Hematopoietic multipotent progenitor cell treated with erythropoietin and hydrocortisone succinate and interleukin-3 and kit ligand, for 4 days (in vitro differentiated cells): ENCODE results near the gene TMEM43.
"Not testable (repeated sequence)": the region's sequence is repeated elsewhere in the genome, so short reads cannot be mapped to it uniquely, and the experiment has no call there.

Experiments
- DNase-seq: peaks from one replicate; pipeline ENCODE4 v3.0.0-alpha.2; 2015

TMEM43 gene, protein sequence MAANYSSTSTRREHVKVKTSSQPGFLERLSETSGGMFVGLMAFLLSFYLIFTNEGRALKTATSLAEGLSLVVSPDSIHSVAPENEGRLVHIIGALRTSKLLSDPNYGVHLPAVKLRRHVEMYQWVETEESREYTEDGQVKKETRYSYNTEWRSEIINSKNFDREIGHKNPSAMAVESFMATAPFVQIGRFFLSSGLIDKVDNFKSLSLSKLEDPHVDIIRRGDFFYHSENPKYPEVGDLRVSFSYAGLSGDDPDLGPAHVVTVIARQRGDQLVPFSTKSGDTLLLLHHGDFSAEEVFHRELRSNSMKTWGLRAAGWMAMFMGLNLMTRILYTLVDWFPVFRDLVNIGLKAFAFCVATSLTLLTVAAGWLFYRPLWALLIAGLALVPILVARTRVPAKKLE

DNA sequence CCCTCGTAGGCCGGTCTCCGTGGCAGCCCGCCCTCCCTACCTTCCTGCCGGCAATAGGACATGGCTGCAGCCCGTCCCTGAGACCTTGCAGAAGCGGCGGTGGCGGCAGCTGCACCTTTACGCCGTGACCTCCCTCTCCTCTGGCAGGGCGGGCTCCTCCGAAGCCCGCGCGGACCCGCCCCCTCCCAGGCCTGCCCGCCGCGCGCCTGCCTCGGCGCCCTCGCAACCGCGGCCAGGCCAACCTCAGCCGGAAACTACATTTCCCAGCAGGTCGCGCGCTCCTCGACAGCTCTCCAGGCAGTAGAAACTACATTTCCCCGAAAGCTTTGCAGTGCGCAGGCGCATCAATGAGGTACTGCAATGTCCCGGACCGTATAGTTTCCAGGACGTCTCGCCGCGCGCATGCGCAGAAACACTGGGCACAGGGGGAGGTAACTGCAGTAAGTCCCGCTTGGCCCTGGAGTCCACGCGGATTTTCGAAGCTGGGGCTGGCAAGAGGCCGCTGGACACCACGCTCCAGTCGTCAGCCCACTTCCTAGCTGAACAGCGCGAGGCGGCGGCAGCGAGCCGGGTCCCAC is at the start of gene TMEM43, which contains the start of gene CHCHD4:
TMEM43 (plus strand) TSS at position 438 of the 578 bp plus-strand sequence. CDS start 142 bp downstream, outside the sequence.
CHCHD4 (minus strand) TSS at position 256 of the 578 bp plus-strand sequence; CDS start at position 62, 194 bp downstream.
- DNase-seq = peak; percentile 99

- not testable (repeated sequence) for DNase-seq
Observed at GRCh38 chr3:14075233-14075632, 49.6 kb upstream of the TMEM43 start.

DNA sequence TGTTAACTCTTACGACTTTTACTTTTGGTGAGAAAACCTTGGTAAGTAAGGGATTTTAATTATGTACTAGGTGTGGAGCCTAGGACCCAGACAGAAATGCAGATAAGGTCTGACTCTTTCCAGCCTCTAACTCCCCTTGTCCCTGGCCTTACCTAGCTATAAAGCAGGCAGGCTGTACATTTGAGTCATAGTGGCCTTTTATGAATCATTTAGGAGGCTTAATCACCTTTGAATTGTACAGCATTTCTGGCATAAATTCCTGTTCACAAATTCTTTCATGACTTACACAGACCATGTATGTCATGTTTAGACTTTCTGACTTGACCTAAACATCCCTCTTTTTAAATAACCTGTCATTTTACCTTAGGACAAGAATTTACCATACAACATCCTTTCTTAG is 47.5 kb upstream of the TMEM43 start:
- no peak for DNase-seq

- no peak for DNase-seq
Observed at GRCh38 chr3:14082108-14082657, 42.7 kb upstream of the TMEM43 start.

GRCh38 chr3:14087461-14087860 is 37.4 kb upstream of the TMEM43 start:
- not testable (repeated sequence) for DNase-seq

GRCh38 chr3:14091959-14092358 is 32.9 kb upstream of the TMEM43 start:
- not testable (repeated sequence) for DNase-seq

DNA sequence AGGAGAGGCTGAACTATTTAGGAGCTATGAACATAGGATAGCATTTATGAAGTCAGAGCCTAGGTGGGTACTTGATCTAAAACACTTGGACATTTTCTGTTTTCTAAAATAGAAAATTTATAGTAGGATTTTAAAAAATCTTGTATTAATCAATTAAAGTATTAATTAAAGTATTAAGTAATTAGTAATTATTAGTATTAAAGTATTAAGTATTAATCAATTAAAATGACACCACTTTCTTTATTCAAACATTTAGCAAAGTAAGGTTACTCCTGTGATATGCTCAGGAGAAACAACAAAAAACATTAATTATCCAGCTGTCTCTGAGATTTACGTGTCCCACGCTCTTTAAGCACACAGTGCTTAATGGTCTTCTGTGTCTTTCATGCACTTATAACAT is 32.4 kb upstream of the TMEM43 start:
- DNase-seq = no peak

DNA sequence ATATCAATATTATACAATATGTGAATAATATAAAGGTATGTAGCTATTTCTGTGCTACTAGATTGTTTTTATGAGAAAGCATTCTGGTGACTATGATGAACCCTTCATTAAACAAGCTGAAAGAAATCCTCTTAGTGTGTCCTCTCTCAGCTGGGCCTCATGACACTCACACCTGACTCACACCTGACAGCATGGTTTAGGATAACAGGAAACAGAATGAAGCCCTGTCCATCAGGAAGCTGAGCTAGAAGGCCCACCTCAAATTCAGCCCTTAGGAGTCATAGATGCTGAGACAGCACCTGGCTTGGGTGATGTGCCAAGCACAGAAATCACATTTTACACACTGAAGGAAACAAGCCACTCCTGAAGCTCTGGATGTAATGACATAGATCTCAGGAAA is 31.0 kb upstream of the TMEM43 start:
- no peak for DNase-seq

- DNase-seq = no peak
Observed at GRCh38 chr3:14096742-14097141, 28.1 kb upstream of the TMEM43 start.

GRCh38 chr3:14097616-14098391 is 27.0 kb upstream of the TMEM43 start:
- DNase-seq = no peak

- DNase-seq = not testable (repeated sequence)
Observed at GRCh38 chr3:14109821-14110220, 15.0 kb upstream of the TMEM43 start.

DNA sequence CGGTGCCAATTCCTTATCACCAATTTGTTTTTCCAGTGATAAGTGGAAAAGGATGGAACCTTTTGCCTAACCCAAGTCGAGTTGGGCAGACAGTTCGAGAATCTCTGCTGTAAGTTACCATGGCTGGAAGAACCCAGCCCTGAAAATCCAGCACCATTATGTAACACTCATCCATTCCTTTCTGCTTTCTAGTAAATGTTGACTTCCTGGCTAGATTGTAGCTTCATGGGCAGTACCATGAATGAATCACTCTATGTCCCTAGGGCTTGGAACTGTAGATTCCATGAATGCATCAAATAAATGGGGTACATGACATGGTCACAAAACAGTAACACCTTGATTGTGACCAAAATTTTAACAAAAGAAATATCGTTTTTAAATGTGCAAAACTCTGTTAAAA is 14.2 kb upstream of the TMEM43 start:
- DNase-seq = no peak

DNA sequence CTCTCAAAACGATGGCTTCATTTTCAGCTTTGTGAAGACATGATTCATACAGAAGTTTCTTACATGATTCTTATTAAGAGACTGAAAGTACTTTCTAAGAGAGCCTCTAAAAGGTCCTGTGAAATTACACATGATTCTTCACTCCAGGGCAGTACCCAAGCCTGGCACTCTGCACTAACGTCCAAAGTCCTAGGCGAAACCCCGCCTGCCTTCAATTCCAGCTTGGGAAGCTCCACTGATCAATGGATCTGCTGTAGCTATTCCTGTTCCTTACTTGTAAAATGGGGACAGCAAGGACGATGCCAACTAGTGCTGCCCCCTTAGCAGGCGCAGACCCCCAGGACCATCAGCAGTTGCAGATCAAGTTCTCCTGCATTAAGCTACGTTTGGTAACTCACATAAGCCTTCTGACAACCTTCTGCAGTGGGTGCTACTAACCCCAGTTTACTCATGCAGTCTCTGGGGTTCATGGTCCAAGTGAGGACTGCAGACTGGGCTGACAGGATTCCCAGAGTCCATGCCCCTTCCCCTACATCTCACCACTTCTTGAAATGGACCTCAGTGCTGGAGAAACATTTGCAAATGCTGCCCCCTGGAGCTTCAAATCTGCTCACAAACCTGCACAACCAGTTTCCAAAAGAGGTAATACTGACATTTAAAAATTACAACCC is 10.8 kb upstream of the TMEM43 start:
- DNase-seq = no peak

DNA sequence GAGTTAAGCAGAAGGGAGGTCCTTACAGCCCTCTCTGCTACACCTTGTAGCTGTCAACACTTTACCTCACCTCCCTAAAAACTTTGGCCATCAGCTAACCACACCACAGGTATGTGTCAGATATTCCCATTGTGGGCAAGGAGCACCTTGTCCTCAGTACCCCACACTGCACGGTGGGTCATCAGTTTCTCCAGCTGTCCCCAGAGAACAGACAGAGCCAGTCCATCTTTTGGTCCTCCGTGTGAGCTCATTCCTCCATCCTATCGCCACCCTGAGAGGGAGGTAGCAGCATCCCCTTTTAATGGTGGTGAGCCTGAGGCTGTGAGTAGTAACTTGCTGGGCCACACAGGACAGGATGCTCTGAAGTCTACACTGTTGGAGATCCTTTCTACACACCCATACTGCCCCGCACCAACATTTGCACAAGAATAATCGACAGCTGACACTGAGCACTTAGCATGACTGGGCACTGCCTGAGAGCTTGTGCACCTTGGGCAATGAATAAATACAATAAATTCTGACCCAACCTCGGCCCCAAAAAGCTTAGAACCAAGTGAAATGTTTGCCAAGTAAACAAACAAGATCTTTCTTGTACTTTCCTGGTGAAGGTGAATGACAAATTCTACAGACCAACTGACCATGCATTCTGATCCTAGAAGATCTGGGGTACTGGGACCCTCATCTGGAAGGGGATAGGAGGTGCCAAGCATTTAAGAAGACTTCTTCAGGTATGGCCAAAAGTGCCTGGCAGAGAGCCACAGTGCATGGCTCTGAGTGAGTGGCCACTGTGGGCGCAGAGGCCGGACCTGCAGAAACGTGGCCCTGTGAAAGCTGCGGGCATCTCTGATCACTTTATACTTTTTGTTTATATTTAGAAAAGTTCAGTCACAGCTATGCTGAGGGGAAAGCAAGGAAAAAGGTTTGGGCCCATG is 7.1 kb upstream of the TMEM43 start:
- DNase-seq = no peak

- peak; percentile 90 for DNase-seq
Observed at GRCh38 chr3:14118400-14119381, 6.2 kb upstream of the TMEM43 start.

DNA sequence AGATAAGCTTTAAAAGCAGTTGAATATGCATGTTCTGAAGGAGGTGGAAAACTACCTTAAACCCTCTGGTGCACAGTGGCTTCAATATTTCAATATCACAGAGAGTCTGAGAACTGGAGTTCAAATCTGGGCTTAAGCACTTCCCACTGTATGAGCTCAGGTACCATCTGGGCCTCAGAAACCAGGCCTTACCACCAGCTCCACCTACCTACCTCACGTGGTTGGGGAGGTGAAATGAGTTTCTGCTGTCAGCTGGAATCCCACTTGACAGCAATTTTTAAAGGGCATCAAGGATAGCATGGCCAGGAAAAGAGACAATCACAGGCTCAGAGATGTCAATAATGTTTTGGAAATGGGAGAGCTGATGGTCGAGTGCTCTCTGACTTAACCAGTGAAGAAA is 5.2 kb upstream of the TMEM43 start:
- DNase-seq = no peak

DNA sequence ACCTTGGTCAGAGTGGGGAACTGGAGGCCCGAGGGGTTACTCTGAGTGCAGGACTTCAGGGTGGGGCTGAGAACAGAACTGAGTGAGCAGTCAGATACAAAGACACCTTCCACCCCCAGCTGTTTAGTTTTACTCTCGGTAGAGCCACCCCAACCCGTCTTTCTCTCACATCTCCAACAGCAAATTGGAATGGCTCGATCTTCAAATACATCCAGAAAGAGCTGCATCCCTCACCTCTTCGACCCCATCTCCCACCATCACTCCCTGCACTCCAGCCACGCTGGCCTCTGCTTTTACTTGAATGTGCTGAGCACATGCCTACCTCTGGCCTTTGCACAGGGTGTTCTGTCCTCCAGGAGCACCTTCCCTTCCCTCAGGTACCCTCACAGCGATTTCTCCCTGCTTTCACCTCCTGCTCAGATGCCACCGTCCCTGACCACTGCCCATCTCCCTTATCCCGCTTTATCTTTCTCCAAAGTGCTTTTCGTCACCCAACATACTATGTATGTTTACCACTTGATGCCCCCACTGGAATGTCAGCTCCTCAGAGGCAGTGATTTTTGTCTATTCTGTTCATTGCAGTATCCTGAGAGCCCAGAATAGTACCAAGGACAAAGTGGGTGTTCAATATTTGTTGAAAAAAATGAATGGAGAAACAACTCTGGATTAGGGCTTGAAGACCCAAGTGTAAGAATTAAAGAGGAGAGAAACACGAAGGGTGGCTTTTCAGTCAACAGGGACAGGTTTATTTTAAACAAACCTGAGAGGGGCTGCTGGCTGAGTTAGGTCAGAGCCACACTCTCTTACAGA is 4.5 kb upstream of the TMEM43 start:
- no peak for DNase-seq

DNA sequence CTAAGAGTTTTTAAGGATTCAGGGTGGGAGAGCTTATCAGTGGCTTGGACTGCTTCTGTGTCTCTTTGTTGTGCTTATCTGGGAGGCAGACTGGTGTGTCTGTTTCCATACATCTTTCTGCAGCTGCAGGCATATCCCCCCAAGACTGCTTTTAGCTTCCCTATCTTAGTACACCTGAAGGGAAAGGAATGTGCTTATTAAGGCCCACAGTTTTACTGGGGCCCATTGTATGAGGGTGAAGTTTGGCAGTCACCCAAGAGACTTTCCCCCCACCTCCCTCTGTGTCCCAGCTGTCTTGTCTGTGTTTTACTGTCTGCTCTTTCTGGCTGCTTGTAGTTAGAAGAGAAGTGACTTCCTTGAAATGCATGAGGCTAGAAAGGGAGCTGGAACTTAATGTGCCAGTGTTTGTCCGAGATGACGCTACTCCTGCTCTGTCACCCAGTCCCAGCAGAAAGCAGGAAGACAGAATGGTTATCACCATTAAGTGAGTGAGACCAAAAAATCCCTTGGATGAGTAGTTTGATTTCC is 3.9 kb upstream of the TMEM43 start:
- DNase-seq = peak; percentile 83

- no peak for DNase-seq
Observed at GRCh38 chr3:14121859-14122258, 3.0 kb upstream of the TMEM43 start.
